Measurements from ENCODE around the gene MOCS1. TPM values are rescaled to one million over a fixed set of nuclear protein-coding genes. Genes with fewer than 3 reads are reported as not detected.

Gene MOCS1
- total and polyA plus RNA-seq, 4 donors: 10.3 to 23.0 (median 19.2) TPM

GRCh38 chr6:39865011-39865888 is 69.0 kb downstream of the MOCS1 start:
- H3K27ac ChIP-seq (ENCODE audit: low read depth in 1 of 2, low read length in 1 of 2): no peak overlapping the region
- no peak overlapping the region for H3K9ac ChIP-seq (ENCODE audit: insufficient read depth in 1 of 2, low read length in 2 of 2)
- no peak overlapping the region for H3K4me3 ChIP-seq
- DNase-seq: peak in 2 of 3 donors; percentile 28 to 39
- no peaks in the 10 kb centered on the region for H3K4me1 ChIP-seq (ENCODE audit: control insufficient read depth in 5 of 5, insufficient read depth in 5 of 5, low read length in 5 of 5)
- ATAC-seq (ENCODE audit: insufficient read depth, low FRiP score): no peak
- no peak for TF ChIP-seq CTCF (IDR thresholded peaks at IDR 0.05; ENCODE audit: control extremely low read depth, extremely low read depth)
- H3K9me3 ChIP-seq (ENCODE audit: control insufficient read depth in 4 of 4, insufficient read depth in 3 of 4, low read length in 3 of 4): no peaks in the 10 kb centered on the region
- H3K36me3 ChIP-seq (ENCODE audit: control insufficient read depth in 4 of 4, insufficient read depth in 4 of 4, low read length in 4 of 4): peaks cover 0 to 34% (median 14%) of the 10 kb centered on the region in 4 donors
- 40 to 52% methylated on average over 15 of the region's 15 CpGs for WGBS, 2 donors
- H3K27me3 ChIP-seq (ENCODE audit: control insufficient read depth in 3 of 3, insufficient read depth in 3 of 3, low read length in 2 of 3): no peaks in the 10 kb centered on the region

GRCh38 chr6:39861663-39862062 is 72.6 kb downstream of the MOCS1 start:
- no peak overlapping the region for H3K4me3 ChIP-seq
- peaks cover 0 to 29% (median 11%) of the 10 kb centered on the region in 4 donors for H3K36me3 ChIP-seq (ENCODE audit: control insufficient read depth in 4 of 4, insufficient read depth in 4 of 4, low read length in 4 of 4)
- TF ChIP-seq CTCF (IDR thresholded peaks at IDR 0.05; ENCODE audit: control extremely low read depth, extremely low read depth): no peak
- no peak overlapping the region for H3K9ac ChIP-seq (ENCODE audit: insufficient read depth in 1 of 2, low read length in 2 of 2)
- 66 to 67% methylated on average over 3 of the region's 3 CpGs for WGBS, 2 donors
- no peaks in the 10 kb centered on the region for H3K4me1 ChIP-seq (ENCODE audit: control insufficient read depth in 5 of 5, insufficient read depth in 5 of 5, low read length in 5 of 5)
- H3K27ac ChIP-seq (ENCODE audit: low read depth in 1 of 2, low read length in 1 of 2): no peak overlapping the region
- ATAC-seq (ENCODE audit: insufficient read depth, low FRiP score): no peak
- no peak for DNase-seq
- no peaks in the 10 kb centered on the region for H3K9me3 ChIP-seq (ENCODE audit: control insufficient read depth in 4 of 4, insufficient read depth in 3 of 4, low read length in 3 of 4)
- no peaks in the 10 kb centered on the region for H3K27me3 ChIP-seq (ENCODE audit: control insufficient read depth in 3 of 3, insufficient read depth in 3 of 3, low read length in 2 of 3)

DNA sequence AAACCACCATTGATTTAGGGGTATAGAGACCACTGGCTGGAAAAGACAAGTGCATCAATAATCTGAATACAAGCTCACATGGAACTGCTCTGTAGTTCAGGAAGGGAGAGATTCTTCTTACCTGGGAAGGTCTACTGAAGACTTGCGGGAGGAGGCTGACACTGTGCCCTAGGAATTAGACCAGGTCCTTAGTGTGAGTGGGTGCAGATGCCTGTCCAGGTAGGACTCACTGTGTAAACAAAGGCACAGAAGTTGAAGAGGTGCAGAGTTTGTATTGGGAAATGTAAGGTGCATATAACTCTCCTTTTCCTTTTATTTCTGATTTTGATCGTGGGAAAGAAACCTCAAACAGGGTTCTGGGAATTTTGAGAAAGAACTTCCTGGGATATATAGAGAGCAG is 75.2 kb downstream of the MOCS1 start:
- ATAC-seq (ENCODE audit: insufficient read depth, low FRiP score) (peak; percentile 66), DNase-seq (no peak)
- Histone ChIP-seq H3K36me3 (ENCODE audit: control insufficient read depth in 4 of 4, insufficient read depth in 4 of 4, low read length in 4 of 4) (peaks cover 0 to 33% (median 11%) of the 10 kb centered on the region in 4 donors), H3K4me1 (ENCODE audit: control insufficient read depth in 5 of 5, insufficient read depth in 5 of 5, low read length in 5 of 5) (no peaks in the 10 kb centered on the region), H3K27me3 (ENCODE audit: control insufficient read depth in 3 of 3, insufficient read depth in 3 of 3, low read length in 2 of 3) (no peaks in the 10 kb centered on the region), H3K27ac (ENCODE audit: low read depth in 1 of 2, low read length in 1 of 2) (no peak overlapping the region), H3K4me3 (no peak overlapping the region), H3K9me3 (ENCODE audit: control insufficient read depth in 4 of 4, insufficient read depth in 3 of 4, low read length in 3 of 4) (no peaks in the 10 kb centered on the region), H3K9ac (ENCODE audit: insufficient read depth in 1 of 2, low read length in 2 of 2) (no peak overlapping the region)
- TF ChIP-seq CTCF (IDR thresholded peaks at IDR 0.05; ENCODE audit: control extremely low read depth, extremely low read depth): no peak
- WGBS, 2 donors: 70 to 86% methylated on average over 2 of the region's 2 CpGs

Measured in lung (tissue), 12 donors.